ENCODE data around the gene CPEB3.

Gene CPEB3

DNA sequence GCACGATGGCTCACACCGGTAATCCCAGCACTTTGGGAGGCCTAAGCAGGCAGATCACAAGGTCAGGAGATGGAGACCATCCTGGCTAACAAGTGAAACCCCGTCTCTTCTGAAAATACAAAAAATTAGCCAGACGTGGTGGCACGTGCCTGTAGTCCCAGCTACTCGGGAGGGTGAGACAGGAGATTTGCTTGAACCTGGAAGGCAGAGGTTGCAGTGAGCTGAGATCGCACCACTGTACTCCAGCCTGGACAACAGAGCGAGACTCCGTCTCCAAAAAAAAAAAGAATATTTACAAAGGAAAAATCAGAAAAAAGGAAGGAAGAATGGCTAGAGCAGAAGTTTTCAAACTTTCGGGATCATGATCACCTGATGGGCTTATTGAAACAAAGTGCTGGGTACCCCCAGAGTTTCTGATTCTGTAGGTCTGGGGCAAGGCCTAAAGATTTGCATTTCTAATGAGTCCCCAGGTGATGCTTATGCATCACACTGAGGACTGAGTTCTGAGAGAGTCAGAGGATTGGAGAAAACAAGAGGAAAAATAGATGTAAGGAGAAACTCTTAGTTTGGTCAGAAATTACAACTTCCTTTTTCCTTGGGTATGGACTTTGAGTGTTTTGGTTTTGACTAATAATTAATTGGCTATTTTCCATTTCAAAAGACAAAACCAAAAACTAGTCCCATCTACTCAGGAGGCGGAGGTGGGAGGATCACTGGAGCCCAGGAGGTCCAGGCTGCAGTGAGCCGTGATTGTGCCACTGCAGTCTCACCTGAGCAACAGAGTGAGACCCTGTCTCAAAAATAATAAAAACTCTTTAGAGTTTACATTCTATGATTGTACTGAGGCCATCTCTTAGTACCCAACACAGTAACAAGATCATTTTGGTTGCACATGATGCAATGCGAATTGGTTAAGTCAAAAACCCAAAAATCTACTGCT, 14.5 kb upstream of the CPEB3 start:
- no peak overlapping the region for H3K27ac ChIP-seq
- no peak for TF ChIP-seq ZFX (IDR thresholded peaks at IDR 0.05; ENCODE audit: borderline replicate concordance)

DNA sequence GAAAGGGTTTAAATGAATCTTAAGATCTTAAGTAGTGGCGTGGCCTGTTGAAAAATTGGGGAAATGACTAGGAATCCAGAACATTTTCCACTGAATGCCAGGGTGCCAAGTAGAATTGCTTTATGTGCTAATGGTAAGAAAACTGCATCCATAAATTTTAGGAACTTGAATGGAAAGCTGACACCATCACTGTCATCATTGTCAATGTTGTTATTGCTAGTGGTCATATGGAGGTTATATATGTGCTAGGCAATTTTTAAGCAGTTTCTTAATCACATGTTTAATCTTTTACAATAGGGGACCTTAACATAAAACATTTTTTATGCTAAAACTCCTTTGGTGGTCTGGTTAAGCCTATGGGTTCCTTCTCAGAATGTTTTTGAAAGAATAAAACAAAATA, 13.2 kb upstream of the CPEB3 start:
- TF ChIP-seq, protein P1, sequence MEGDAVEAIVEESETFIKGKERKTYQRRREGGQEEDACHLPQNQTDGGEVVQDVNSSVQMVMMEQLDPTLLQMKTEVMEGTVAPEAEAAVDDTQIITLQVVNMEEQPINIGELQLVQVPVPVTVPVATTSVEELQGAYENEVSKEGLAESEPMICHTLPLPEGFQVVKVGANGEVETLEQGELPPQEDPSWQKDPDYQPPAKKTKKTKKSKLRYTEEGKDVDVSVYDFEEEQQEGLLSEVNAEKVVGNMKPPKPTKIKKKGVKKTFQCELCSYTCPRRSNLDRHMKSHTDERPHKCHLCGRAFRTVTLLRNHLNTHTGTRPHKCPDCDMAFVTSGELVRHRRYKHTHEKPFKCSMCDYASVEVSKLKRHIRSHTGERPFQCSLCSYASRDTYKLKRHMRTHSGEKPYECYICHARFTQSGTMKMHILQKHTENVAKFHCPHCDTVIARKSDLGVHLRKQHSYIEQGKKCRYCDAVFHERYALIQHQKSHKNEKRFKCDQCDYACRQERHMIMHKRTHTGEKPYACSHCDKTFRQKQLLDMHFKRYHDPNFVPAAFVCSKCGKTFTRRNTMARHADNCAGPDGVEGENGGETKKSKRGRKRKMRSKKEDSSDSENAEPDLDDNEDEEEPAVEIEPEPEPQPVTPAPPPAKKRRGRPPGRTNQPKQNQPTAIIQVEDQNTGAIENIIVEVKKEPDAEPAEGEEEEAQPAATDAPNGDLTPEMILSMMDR (IDR thresholded peaks at IDR 0.05) = no peak
- TF ChIP-seq ZFX (IDR thresholded peaks at IDR 0.05; ENCODE audit: borderline replicate concordance) = no peak
- H3K27ac ChIP-seq = no peak overlapping the region

DNA sequence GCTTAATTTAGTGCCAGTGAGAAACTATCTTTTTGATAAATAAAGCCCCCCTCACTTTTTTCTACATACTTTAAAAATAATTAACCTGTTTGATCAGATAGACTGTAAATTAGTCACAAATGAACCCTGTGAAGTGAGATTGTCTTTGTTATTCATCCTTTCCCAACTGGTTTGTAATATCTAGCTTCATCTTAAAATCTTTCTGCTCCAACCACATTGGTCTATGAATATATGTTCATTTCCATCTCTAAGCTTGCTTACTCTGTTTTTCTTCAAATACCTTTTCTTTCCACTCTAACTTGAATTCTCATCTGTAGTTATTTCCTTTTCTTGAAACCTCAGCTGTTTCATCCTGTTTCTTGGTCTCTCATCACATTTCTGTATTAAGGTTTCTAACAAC, 12.2 kb upstream of the CPEB3 start:
- TF ChIP-seq, protein P1 (IDR thresholded peaks at IDR 0.05) = no peak
- TF ChIP-seq ZFX (IDR thresholded peaks at IDR 0.05; ENCODE audit: borderline replicate concordance) = no peak
- no peak overlapping the region for H3K27ac ChIP-seq

DNA sequence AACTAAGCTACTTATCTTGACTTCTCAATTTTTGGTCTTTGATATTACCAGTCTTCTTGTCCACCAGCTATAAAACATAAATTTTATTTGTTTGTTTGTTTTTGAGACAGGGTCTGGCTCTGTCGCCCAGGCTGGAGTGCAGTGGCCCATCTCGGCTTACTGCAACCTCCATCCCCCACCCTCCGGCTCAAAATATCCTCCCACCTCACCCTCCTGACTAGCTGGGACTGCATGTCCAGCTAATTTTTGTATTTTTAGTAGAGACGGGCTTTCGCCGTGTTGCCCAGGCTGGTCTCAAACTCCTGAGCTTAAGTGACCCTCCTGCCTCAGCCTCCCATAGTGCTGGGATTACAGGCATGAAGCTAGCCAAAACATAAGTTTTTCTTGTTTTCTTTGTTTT, 7.6 kb upstream of the CPEB3 start:
- TF ChIP-seq ZFX (IDR thresholded peaks at IDR 0.05; ENCODE audit: borderline replicate concordance) = no peak
- TF ChIP-seq, protein P1 (IDR thresholded peaks at IDR 0.05) = no peak
- H3K27ac ChIP-seq = no peak overlapping the region

DNA sequence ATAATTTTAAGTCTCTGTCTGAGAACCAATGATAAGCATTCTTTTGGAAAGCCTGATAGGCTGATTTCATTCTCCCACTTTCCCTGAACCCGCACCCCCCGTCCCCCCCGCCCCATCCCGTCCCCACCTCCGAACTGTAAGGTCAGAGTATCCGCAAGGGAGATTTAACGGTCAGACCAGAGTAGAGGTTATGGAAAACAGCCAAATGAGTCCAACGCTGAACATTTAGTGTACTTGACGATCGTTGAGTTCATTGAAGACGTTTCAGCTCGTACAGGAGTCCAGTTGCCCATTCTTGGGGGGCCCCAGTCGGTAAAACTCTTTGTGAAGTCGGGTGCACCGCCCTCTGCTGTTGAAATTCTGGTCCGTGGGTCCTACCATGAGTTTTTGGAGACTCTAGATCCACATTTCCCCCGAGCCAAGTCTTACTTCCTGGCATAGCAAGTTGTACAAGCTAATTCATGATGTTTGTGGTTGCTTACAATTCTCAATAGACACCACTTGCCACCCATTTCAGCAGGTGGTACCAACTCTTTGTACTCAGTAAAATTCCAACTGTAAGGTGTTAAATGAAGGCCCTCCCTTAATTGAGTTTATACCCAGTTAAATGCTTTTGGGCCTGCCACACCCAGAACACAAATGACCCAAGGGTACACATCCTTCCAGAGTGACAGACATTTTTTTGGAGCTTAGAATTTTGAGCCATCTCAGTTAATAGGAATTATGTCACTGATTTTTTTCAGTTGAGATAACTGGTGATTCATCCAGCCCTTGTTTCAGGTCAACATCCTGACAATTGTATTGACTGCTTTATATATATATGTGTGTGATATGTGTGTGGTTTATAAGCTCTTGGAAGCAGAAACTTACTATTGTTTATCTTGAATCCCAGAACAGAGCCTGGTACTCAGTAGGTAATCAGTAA, 1.3 kb upstream of the CPEB3 start:
- H3K27ac ChIP-seq = peak overlapping the region; percentile 90
- TF ChIP-seq ZFX (IDR thresholded peaks at IDR 0.05; ENCODE audit: borderline replicate concordance) = no peak
- TF ChIP-seq, protein P1 (IDR thresholded peaks at IDR 0.05) = peak; percentile 39

DNA sequence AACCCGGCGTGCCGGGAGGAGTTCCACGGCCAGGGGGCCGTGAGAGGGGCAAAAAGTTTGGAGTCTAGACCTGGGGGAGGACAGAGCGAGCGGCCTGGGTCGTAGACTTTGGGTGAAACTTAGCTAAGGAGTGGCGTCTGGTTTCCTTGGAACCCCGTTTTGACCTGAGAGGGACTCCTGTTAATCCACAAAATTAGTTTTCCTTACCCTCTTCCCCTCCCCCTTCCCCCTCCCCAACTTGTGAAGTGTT, 663 bp upstream of the CPEB3 start:
- TF ChIP-seq, protein P1 (IDR thresholded peaks at IDR 0.05) = no peak
- no peak for TF ChIP-seq ZFX (IDR thresholded peaks at IDR 0.05; ENCODE audit: borderline replicate concordance)
- peak overlapping the region; percentile 90 for H3K27ac ChIP-seq

DNA sequence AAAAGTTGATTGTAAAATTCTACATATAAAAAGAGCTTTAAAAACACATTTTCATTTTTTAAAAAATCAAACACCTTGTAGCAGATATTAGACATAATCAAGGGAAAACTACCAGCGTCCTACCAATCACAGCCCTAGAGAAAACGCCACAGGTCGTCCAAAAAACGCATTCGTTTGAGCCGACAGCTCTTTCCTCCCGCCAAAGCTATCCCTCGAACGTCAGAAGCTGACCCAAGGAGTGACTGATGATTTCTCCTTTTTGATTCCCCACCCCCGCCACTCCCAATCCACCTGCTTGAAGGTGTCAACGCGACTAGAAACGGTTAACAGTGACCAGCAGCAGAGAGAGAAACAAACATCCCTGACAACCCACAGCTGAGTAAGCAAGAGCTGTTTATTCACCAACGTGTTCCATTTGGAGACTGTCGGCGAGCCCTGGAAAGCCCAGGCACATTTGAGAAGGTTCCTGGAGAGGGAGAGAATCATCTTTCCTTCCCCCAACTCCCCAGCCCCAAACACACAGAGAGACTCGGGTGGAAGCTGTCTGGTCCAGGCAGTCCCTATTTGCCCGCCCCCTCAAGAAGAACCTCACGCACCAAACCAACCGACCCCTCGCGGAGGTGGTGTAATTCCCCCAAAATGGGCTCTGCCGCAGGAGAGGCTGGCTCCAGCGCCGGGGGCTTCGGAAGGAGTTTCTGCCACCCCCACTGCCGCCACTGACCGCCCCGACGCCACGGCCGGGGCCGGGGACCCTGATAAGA, 622 bp downstream of the CPEB3 start:
- TF ChIP-seq ZFX (IDR thresholded peaks at IDR 0.05; ENCODE audit: borderline replicate concordance) = no peak
- TF ChIP-seq, protein P1 (IDR thresholded peaks at IDR 0.05) = no peak
- H3K27ac ChIP-seq = peak overlapping the region; percentile 90
